Stimulated activated CD8-positive, alpha-beta memory T cell treated with anti-CD3 and anti-CD28 coated beads, Interleukin-7, amount 100 ng/mL, for 1 hour (primary cell): ENCODE measurements around the gene LCMT1.
A peak's percentile ranks its signal among the peaks of the same experiment; 100 is the strongest.
"Not testable (repeated sequence)": the region's sequence is repeated elsewhere in the genome, so short reads cannot be mapped to it uniquely, and the experiment has no call there.

Experiments used
- DNase-seq, 2 donors: peaks; one replicate each; pipeline ENCODE4 v3.0.0-alpha.2; 2020; ENCODE audit warnings: low read depth in 2 of 2

Gene LCMT1

DNA sequence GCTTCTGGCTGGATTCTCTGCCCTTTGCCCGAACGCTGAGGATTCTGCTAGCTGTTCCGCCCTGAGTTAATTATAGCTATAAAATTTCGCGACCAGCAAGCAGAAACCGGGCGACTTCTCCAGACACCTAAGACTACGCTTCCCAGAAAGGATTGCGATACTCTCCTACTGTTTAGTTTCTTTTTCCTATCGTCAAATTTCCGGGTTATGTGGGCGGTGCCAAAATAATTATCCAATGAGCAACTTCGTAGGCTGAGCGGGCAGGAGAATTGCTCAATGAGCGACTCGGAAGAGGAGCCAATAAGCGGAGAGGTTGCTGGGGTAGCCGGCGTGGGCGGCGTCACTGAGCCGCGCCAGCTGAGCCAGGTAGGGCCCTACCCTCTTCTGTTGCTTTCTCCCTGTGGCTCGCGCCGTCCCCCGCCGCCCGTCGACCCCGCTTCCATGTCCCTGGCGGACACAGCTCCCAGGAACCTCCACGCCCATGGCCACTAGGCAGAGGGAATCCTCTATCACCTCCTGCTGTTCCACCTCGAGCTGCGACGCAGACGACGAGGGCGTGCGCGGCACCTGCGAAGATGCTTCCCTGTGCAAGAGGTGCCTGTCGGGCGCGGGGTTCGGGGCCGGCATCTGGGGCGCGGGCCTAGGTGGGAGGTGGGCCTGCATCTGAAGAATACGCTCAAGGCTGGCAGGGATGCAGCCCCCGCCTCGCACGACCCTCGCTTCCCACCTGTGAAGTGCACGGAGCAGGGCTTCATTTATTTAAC is at the start of gene LCMT1:
LCMT1 (plus strand) TSS at position 340 of the 764 bp plus-strand sequence; CDS start at position 482, 142 bp downstream.
- peak; percentile 74 to 76 for DNase-seq

GRCh38 chr16:25063102-25063501 is 48.4 kb upstream of the LCMT1 start:
- no peak for DNase-seq

DNA sequence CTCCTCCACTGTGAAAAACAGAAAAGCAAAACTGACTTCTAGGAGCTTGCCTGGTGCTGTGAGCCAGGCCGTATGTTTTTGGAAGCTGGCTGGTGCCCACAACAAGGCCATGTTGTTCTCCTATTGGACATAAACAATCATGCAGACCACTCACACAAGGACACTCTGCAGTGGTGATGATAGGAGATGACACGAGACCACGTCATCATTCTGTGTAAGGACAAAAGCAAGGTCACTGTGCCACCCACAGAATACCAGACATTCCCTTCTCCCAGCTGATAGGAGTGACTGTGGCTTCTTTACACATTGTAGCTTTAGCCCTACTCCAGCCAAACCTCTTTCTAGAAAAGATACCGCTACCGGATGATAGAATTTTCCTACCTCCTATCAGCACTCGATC is 47.7 kb upstream of the LCMT1 start:
- DNase-seq = no peak

DNA sequence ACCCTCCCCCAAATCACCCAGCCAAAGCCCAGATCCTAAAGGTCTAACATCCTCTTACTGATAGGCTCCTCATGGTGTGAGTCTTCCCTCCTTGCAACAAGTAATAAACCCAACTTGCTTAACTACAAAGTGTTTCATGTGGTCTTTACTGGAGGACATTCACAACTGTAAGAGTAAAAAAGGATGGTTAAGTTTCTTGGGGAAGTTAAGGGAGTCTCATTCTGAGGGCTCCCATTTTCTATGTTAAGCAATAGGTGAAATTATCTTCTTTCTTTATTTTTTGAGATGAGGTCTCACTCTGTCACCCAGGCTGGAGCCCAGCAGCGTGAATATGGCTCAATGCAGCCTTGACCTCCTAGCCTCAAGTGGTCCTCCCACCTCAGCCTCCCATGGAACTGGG is 47.3 kb upstream of the LCMT1 start:
- not testable (repeated sequence) for DNase-seq

DNA sequence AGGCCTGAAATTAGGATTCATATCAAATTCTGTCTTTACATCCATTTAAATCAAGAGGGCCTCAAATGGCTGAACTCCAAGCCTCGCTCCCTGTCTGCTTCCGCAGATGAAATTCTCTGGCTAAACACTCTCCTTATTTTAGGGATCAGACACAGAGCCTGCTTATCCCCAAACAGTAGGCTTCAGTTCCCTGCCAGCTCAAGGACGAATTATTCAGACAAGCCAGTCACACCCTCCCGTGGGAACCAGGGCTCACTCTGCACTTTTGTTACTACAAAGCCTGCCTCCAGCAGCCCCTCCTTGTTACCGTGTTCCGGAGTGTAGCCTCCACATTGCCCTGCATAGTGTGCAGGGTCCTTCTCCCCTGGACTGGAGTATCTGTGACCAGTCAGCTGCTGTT is 46.6 kb upstream of the LCMT1 start:
- DNase-seq = no peak

GRCh38 chr16:25065899-25066298 is 45.6 kb upstream of the LCMT1 start:
- DNase-seq = no peak

GRCh38 chr16:25066426-25066746 is 45.2 kb upstream of the LCMT1 start:
- DNase-seq = no peak

DNA sequence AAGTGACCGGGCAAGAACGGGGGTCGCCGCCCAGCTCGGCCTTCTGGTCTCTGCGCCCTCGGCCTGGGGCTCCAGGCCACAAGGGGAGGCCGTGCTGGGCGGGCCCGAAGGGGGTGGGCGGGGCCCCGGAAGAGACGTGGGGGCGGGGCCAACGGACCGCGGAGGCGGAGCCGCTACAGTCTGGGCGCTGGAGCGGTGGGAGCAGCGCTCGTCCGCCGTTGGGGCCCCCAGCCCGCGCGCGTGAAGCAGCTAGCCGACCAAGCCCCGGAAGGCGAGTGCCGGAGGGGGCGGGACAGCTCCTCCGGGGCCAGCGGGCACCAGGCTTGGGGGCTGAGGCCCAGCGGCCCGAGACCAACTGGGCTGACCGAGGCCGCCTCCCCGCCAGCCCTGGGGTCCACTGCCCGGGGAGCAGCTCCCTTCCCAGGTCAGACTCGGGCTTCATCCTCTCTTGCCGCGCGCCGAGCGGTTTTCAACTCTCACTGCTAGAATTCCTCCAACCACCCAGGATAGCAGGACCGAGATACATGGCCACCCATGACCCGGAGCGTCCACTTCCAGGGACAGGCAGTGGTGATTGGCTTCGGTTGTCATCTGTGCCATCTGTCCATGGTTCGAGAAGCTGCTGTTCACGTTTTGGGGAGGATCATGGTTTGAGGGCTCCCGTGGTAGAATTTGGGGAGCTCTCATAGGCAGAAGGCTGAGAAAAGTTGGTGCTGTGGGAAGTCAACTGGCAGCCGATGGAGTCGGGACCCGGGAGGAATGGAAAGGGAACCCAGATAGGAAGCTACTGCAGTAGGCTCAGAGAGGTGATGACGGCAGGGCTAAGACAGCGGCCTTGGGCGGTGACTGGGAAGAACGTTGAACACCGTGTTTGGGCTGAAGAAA is 44.6 kb upstream of the LCMT1 start:
- DNase-seq = peak; percentile 66 to 72

- no peak for DNase-seq
Observed at GRCh38 chr16:25073854-25074253, 37.7 kb upstream of the LCMT1 start.

DNA sequence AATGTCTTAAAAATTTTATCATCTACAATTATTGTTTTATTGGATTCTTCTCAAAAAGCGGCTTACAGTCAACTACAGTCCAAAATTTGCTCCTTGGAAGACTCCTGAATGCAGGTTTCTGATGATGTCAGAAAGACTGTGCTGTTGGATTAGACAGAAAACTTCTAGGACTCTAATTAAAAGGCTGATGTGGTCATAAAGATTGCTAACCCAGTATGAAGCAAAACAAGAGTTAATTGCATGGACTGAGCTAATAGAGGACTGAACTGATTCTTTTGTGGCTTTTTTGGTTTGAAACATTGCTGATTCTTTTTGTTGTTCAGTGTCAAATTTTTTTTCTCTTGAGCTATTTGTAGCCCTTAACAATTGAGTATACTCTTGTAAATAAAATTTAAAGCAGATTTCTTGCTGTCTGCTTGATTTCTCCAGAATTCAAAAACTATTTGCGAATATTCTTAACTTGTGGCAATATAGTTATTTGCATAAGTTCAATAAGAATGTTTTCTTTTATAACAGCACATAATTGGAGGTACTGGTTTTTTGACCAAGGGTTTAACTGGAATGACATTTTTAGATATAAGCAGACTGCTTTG is 33.1 kb upstream of the LCMT1 start:
- no peak for DNase-seq

DNA sequence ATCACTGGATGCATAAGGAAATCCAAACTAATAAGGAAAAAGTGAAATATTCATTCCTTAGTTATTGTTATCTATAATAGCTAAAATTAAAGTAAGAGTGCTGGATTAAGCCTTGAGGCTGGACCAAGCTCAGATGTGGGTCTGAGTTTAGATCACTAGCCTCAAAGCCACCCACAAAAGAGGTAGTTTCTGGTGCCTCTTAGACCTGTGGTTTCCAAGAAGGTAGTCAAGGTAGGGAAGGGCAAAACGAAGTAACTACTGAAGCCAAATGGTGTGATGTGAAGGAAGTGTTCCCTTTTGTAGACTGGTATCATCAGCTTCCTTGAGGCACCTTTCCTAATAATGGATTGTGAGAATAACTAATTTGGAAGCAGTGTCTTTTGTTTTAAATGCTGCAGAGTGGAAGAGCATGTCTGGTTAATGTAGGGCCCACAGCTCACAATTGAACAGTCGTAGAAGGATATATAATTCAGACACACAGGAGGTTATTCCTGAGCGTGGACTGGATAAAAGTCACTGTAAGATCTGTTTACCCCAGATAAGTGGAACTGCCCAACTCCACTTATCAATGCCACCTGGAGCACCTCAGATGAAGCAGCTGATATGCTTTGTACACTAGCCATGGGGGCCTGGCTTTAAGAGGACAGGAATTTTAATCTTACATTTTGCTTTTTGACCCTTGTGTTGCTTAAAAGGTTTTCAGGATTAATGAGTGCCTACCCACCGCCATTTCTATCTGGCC is 31.7 kb upstream of the LCMT1 start:
- no peak for DNase-seq

- DNase-seq = no peak
Observed at GRCh38 chr16:25080420-25081131, 31.0 kb upstream of the LCMT1 start.

DNA sequence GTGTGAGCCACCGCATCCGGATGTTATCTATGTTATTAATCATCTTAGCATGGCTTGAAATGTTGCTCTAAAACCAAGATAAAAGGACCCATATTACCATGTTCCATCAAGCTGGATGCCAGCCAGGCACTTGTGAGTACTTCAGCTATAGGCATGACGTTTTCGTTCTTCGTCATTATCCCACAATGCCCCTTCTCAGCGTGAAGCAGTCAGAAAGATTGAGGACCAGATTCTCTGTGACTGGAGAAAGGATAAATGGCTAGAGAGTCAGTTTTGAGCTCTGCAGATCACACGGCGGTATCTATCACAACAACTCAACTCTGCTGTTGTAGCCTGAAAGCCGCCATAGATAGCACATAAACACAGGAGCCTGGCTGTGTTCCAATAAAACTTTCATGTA is 29.8 kb upstream of the LCMT1 start:
- no peak for DNase-seq

DNA sequence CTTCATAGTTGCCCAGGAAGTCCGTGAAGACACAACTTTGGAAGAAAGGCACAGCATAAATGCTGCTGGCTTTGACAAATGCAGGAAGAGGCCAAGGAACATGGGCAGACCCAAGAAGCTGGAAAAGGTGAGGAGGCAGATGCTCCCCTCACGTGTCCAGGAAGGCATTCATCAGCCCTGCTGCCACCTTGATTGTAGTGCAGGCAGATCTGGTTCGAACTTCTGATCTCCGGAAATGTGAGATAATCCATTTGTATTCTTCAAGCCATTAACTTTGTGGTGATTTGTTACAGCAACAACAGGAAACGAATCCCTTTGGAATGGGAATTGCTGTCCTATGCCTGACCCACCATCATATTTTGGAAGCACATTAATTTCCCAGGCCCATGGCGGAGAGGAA is 28.5 kb upstream of the LCMT1 start:
- no peak for DNase-seq

- DNase-seq = no peak
Observed at GRCh38 chr16:25083701-25084100, 27.8 kb upstream of the LCMT1 start.

- no peak for DNase-seq
Observed at GRCh38 chr16:25084797-25085196, 26.7 kb upstream of the LCMT1 start.

DNA sequence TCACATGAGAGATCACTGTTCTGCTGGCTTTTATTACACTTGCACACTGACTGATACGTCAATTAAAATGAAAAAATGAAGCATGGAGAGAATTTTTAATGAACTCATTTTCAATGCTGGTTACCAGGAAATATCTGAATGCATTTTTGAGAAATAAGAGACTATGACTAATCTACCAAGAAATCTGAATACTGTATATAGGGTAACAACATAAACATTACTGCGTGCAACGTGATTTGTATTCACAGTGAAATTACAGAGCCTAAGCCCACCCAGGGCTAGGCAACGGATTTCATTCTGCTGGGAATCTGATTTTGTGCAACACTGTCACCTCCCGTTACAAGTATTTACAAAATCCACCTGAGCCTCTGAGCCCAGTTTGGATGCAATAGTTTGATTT is 23.8 kb upstream of the LCMT1 start:
- DNase-seq = no peak

GRCh38 chr16:25089351-25089750 is 22.2 kb upstream of the LCMT1 start:
- no peak for DNase-seq

DNA sequence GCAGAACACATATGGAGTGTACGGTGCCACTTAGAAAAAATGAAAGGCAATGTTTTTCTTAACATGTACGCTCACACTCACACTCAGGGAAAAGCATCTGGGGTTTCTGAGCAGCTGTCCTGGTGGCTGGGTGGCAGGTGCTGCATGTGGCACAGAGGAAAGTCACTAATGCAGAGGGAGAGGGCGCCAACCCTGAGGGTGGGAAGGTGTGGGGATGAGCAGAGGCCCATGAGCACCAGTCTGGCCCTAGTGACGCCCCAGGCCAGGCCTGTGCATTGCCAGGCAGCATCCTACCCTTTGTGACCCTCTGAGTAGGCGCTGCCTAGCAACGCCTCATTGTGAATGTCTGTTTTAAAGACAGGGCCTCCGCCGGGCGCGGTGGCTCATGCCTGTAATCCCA is 19.1 kb upstream of the LCMT1 start:
- no peak for DNase-seq

- no peak for DNase-seq
Observed at GRCh38 chr16:25093208-25094061, 18.1 kb upstream of the LCMT1 start.
